Germinal center (tissue), 1 donor: ENCODE measurements around the gene TM4SF4.
"Not testable (repeated sequence)": the region's sequence is repeated elsewhere in the genome, so short reads cannot be mapped to it uniquely, and the experiment has no call there.

Source experiments
- DNase-seq: peaks from one replicate; pipeline ENCODE4 v3.0.0; 2012; ENCODE audit warnings: mixed read lengths, low spot score

Gene TM4SF4, protein sequence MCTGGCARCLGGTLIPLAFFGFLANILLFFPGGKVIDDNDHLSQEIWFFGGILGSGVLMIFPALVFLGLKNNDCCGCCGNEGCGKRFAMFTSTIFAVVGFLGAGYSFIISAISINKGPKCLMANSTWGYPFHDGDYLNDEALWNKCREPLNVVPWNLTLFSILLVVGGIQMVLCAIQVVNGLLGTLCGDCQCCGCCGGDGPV

DNA sequence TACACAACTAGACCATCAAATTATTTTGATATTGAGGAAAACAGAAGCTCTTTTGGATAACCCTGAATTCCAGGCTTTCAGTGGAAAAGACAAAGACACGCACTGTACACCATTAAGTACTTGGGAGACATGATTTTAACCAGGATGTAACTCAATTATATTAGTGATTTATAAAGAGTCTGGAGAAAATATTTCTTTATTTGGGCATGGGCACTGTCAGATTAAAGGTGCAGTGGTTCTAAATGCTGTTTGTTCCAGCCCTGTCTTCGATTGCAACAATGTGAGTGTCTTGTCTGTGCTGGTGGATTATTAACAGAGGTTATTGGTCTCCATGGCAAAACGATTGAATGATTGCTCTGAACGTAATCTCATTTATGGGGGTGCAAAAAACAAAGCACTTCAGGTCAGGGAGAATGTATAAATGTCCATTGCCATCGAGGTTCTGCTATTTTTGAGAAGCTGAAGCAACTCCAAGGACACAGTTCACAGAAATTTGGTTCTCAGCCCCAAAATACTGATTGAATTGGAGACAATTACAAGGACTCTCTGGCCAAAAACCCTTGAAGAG lies at the start of gene TM4SF4:
Gene TM4SF4, plus strand, starts transcription at position 448 of the 568 bp plus-strand sequence. CDS start 181 bp downstream, outside the sequence.
- no peak for DNase-seq

DNA sequence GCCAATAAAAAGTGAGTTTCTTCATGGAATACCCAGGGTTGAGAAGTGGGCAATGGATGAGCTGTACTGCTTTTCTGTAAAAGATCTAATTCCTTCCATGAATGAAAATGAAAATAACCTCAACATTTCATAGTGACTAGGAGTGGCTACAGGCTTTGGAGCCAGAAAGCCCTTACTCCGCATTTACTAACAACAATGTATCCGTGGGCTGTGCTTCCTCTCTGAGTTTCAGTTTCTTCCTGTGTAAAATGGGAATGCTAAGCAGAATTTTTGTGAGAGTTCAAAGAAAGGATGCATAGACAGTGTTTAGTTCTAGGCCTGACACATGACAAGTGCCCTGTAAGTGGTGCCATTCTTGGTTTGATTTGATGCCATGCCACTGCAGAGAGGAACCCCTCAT lies 49.6 kb upstream of the TM4SF4 start:
- no peak for DNase-seq

DNA sequence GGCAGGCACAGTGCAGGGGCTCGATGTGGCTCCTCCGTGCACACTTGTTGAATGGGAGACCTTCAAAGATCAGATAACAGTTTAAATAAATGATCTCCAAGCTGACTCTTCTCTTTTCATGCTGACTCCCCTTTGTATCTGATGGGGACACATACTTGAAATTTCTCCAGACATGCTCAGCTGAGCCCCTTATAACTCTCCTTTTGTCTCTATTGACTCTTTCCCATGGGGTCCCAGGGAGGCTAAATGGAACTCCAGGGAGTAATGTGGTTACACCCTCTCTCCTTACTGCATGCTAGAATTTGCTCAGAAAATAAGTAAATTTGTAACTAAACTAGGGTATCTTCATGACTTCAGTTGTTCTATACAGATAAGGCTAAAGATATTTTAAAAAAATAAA lies 48.2 kb upstream of the TM4SF4 start:
- no peak for DNase-seq

DNA sequence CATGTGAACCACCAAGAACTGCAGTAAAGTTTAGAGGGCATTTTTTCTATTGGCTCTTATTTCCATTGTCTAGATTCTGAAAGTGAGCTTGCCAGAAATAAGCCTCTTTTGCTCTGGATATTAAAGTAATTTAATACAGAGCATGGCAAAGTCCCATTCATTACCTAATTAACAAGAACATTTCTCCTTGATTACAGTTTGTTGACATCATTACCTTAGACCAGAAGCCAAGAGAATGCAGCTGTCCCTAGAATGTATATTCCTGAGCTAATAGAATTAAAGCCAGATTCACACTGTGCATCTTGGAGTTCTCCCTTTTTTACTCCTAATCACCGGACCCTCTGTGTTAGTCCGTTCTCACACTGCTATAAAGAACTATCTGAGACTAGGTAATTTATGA lies 46.4 kb upstream of the TM4SF4 start:
- DNase-seq: no peak

DNA sequence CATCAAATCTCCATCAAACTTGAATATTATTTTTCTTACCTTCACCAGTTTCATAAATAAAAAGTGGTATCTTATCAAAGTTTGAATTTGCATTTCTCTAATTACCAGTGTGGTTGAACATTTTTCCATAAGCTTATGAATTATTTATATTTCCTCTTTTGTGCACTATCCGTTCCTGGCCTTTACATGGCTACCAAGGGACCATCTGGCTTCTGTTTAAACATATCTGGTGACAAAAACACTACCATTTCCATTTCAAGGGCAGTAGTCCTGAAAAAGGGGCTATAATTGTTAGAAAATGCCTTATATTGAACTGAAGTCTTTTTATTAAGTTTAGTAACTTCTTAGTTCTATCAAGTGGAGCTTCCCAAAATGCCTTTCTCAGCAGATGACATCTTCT lies 44.3 kb upstream of the TM4SF4 start:
- no peak for DNase-seq

DNA sequence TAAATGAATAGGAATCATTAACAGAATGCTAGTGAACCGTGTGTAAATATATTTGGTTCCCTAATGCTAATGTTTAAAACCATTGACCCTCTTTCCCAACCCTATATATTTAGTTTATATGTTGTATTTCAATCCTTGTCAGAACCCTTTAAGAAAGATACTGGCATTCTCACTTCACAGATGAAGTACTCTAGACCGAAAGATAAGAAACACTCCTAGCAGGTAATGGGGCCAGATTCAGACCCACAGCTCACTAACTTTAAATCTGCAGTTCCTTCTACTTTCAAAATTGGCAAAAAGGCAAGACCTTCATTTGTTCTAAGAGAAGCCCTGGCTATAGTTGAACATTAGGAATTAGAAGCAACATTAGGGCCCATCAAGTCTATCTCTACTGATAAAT lies 42.3 kb upstream of the TM4SF4 start:
- DNase-seq: no peak

DNA sequence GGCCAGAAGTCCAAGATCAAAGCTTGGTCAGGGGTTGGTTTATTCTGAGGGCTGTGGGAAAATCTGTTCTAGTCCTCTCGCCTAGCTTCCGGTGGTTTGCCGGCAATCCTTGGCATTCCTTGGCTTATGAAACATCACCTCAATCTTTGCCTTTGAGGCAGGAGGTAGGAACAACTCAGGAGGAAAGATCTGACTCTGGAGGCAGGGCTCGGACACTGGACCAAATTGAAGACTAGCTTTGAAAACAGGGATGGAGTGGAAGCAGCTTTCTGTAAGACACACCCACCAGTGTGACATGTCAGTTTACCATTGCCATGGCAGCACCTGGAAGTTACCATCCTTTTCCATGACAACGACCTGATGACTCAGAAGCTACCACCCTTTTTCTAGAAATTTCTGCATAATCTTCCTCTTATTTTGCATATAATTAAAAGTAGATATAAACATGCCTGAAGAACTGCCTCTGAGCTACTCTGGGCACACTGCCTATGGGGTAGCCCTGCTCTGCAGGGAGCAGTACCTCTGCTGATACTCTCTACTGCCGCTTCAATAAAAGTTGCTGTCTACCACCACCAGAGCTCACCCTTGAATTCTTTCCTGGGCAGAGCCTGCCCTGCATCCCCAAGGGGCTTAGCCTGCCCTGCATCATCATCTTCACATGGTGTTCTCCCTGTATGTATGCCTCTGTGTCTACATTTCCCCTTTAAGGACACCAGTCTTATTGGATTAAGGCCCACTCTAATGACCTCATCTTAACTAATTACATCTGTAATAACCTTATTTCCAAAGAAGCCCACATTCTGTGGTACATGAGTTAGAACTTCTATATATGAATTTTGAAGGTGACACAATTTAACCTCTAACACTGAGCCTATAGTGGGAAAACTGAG lies 38.3 kb upstream of the TM4SF4 start:
- DNase-seq: no peak

DNA sequence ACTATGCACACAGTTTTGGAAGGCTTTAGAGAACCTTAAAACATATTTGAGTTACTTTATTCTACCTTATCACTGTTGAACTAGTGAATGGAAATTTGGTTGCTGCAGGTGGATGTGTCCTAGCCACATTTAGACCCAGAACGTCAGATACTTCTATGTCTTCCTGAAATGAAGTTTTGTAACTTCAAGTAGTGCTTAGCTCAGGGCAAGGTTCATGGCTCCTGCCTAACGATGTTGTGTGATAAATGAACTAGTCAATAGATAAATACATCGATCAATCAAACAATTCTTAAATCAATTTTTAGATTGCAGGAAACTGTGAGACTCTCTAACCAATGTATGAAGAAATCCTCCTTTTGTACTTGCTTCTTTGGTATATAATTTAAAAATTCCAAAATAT lies 37.2 kb upstream of the TM4SF4 start:
- no peak for DNase-seq

DNA sequence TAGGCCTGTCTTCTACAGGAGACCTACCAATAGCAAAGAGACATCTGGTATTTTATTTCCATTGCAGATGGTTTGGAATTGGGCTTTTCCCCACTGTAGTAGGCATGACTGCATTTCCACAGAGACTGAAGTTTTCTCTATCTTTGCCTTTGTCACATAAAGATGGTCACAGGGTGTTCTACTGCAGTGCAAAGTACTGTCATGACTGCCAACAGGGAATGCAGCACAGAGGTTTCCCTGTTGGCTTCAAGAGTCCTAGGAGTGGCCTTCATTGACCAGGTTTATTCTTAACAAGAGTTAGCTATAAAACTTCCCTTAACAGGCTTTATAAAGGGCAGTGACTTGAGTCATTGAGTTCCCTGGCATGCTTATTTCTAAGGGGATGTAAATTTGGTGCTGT lies 36.8 kb upstream of the TM4SF4 start:
- DNase-seq: no peak

DNA sequence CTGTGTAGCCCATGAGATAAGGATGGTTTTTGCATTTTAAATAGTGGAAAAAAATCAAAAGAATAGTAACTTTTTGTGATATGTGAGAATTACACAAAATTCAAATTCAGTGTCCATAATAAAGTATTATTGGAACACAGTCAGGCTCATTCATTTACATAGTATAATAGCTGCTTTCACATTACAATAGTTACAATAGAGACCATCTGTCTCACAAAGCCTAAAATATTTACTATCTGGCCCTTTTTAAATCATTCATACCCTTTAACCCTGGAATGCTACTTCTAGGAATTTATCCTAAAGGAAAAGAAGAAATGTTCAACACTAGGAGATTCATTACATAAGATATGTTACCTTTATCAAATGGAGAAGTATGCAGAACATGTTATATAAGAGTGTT lies 35.5 kb upstream of the TM4SF4 start:
- no peak for DNase-seq

DNA sequence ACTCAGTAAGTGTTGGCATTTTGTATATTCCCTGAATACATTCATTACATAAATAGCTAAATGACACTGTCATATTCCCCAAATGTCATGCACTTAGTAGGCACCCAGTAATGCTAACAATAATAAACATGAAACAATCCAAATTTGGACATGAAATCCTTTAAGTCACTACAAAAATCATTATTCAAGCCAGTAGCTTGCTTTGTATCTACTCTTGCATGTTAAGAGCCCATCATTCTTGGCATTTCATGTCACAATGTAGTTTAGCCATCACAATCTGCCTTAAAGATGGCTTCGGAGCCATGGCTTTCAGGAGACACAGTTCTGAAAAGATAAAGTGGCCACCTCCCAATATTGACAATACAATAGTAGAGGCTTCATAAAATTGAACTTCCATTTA lies 32.9 kb upstream of the TM4SF4 start:
- no peak for DNase-seq

DNA sequence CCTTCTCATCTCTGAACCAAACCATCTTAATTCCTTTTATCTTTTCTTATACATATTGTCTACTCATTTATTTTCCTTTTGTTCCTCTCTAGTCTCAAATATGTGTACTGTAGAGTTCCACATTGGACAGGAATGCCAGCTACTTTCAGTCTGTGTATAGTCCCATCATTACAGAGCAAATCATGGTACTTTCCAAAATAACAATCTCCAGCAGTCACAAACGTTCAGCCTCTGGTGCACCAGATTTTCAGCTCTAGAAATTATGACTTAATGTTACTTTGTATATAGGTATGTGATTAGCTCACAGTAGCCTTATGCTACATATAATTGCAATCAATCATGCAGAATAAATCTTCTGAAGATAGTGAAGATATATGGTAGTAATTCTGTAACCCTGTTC lies 32.5 kb upstream of the TM4SF4 start:
- no peak for DNase-seq

DNA sequence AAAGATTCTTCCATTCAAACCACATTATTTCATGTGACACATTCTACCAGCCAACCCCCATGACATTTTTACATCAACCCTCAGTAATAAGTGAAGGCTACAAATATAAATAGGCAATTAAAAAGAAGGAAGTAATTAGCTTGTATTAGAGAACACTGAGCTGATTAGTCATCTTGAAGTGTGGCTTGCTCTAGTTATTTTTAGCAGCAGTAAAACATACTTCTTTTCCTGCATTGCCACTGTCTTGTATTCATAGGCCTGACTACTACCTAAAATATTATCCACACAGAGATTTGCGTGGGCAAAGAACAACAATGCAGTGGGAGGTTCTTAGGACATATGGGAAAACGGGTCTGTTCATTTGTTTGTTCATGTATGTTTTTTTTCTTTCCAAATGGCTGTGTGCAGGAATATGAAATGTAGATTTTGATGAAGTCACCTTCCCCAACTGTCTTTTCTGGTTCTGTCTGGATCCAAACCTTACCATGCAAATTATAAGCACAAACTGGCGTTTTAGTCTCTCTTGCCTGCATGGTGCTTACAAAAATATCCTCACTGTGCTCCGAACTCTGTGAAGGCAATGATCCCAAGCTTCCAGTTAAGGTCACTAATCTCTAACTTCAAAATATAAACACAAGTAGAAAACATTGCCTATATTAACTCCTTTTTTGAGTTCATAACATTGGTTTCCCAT lies 31.5 kb upstream of the TM4SF4 start:
- no peak for DNase-seq

DNA sequence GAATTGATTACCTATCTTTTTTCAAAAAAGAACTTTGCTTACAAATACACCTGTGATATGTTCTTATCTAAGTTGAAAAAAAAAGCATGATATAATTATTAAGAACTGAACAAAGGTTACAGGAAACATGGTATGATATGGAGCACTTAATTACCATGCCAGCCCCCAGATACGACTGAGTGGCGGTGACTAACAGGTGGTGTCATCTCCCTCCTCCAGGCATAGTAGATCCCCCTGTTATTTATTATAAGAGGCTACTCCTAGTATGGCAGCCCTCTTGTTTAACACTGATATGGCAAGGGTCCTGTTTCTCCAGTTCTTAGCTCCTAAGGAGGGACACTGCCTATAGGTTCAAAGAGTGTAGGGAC lies 31.0 kb upstream of the TM4SF4 start:
- no peak for DNase-seq

DNA sequence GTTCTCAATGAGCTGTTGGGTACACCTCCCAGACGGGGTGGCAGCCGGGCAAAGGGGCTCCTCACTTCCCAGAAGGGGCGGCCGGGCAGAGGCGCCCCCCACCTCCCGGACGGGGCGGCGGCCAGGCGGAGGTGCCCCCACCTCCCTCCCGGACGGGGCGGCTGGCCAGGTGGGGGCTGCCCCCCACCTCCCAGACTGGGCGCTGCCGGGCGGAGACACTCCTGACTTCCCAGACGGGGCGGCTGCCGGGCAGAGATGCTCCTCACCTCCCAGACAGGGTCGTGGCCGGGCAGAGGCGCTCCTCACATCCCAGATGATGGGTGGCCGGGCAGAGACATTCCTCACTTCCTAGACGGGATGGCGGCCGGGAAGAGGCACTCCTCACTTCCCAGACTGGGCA lies 29.6 kb upstream of the TM4SF4 start:
- DNase-seq: not testable (repeated sequence)

DNA sequence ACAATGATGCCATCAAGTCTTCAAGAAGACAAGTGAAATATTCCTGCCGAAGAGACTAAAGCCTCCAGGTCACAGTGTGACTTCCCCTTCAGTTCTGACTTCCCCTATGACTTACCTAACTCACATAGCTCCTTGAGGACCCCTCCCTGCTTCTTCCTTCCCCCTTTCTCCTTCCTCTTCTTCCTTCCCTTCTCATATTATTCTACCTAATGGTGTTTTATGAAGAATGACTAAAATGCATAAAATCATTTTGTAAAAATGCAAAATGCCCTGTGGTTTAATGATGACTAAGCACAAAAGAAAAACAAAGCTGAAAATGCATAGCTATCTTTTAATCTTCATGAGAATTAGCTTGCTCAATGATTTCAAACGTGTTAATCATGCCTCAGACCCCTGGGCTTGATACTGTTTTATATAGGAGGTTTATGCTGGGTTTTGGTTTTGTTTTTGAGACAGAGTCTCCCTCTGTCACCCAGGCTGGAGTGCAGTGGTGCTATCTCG lies 26.1 kb upstream of the TM4SF4 start:
- DNase-seq: no peak

DNA sequence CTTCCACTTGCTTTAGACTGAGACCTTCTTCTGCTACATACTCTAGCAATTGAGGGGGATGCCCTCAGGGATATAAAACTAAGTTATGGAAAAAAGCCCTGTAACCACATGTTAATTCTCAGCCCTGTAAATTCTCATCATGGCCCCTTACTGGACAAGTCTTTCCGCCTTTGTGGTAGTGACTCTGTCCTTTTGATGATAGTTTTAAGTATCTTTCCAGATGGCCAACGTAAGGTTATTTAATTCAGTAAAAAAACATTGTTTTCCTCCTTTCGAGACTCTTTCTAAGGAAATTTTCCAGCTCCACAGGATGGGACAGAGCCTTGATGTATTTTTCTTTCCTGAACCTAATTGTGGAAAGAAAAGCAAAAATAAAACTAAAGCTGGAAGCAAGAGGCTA lies 25.3 kb upstream of the TM4SF4 start:
- no peak for DNase-seq

DNA sequence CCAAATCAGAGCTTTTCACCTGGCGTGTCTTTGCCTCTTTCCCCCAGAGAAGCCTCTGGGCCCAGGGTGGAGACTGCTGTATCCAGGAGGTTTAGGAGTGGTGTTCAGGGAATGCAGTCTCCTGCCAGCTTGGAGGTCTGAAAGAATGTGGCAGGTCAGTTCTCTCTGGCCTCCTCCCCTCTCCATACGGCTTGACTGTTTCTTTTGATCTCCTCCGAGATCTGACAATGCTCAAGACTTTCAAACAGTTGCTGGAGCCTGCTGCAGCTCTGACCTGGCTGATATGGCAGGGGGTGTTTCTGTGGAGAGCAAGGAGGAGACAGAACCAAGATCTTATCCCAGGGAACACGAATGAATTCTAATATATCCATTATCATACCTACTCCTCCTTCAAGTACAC lies 24.7 kb upstream of the TM4SF4 start:
- no peak for DNase-seq

DNA sequence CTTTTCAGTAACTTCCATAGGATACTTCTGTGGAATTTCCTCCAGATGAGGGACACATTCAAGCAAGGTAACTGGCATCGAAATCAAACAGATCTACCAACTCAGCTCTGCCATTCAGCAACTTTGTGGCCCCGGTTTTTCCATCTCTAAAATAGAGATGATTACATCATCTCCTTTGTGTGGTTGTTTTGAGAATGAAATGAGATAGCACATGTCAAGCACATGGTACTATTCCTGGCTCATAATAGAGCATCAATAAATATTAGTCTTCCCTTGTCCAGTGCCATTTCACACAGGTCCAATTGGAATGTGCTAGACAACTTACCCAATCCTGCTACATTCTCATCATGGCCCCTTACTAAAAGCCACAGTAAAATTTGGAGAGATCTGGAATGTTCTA lies 24.2 kb upstream of the TM4SF4 start:
- no peak for DNase-seq

DNA sequence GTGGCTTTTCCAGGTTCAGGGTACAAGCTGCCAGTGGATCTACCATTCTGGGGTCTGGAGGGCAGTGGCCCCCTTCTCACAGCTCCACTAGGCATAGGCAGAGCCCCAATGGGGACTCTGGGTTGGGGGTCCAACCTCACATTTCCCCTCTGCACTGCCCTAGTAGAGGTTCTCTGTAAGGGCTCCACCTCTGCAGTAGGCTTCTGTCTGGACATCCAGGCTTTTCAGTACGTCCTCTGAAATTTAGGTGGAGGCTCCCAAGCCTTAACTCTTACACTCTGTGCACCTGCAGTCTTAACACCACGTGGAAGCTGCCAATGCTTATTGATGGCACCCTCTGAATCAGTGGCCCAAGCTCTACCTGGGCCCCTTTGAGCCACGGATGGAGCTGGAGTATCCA lies 22.5 kb upstream of the TM4SF4 start:
- no peak for DNase-seq

DNA sequence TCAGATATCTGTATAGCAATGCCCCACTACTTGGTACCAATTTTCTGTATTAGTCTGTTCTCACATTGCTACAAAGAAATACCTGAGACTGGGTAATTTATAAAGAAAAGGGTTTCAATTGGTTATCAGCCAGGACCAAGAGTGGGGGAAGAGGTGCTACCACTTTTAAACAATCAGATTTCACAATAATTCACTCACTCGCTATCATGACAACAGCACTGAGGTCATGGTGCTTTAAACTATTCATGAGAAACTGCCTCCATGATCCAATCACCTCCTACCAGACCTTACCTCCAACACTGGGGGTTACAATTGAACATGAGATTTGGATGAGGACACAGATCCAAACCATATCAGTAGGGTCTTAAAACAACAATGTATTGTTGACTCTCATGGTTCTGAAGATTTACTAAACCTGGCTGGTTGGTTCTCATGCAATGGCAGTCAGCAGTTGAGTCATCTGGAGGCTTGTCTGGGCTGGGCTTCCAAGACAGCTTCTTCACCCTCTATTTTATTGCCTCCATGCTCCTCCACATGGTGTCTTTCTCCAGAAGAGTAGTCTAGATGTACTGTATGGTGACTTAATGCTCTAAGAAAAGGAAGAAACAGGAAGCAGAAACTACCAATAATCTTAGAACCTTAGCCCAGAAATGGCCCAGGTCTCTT lies 21.2 kb upstream of the TM4SF4 start:
- DNase-seq: no peak

DNA sequence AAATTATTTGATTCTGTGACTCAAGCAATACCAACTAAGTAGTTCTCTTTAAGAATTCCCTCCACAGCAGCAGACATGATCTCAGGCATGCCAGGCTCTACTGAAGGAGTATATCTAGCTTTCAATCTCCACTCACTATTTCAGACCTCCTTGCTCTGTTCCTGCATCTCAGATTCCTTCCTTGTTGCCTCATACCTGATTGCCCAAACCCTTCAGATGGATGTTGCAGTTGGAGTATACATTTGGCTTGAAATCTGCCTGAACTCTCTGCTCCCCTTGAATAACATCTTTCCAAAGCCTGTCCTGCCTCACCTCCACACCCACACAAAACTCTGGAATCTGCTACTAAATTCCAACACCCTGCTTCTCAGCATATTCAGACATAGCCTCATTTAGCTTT lies 19.8 kb upstream of the TM4SF4 start:
- no peak for DNase-seq
